IgD-negative memory B cell (primary cell): ENCODE data around the gene ZBTB8B. TPM values are rescaled to one million over a fixed set of nuclear protein-coding genes. Genes with fewer than 3 reads are reported as not detected.

ENCODE experiments used
- H3K27ac Mint-ChIP-seq, 3 donors: one replicate each; pipeline ENCODE4 v1.8.0; 2020 to 2022; ENCODE audit warnings: mild to moderate bottlenecking in 3 of 3, mixed read lengths in 3 of 3, moderate library complexity in 1 of 3
- H3K27me3 Mint-ChIP-seq: one replicate; pipeline ENCODE4 v1.8.0; 2021; ENCODE audit warnings: mixed read lengths
- H3K36me3 Mint-ChIP-seq: one replicate; pipeline ENCODE4 v1.8.0; 2020; ENCODE audit warnings: mild to moderate bottlenecking, mixed read lengths
- H3K4me1 Mint-ChIP-seq, 3 donors: one replicate each; pipeline ENCODE4 v1.8.0; 2020 to 2022; ENCODE audit warnings: mixed read lengths in 3 of 3, mild to moderate bottlenecking in 1 of 3
- H3K4me3 Mint-ChIP-seq, 4 donors: one replicate each; pipeline ENCODE4 v1.8.0; 2020 to 2022; ENCODE audit warnings: mild to moderate bottlenecking in 4 of 4, mixed read lengths in 4 of 4, moderate library complexity in 3 of 4
- H3K9me3 Mint-ChIP-seq, 3 donors: one replicate each; pipeline ENCODE4 v1.8.0; 2020 to 2021; ENCODE audit warnings: mixed read lengths in 3 of 3, mild to moderate bottlenecking in 1 of 3
- polyA plus RNA-seq: library from polyadenylated mRNA; unstranded; fragments of 300-500 nt; fragmentation: Illumina TruSeq; gene quantifications from one replicate; pipeline ENCODE4 v1.2.3, GENCODE V29; 2021

Gene ZBTB8B
- polyA plus RNA-seq, 1 donor from 2014 or later, result not detected

DNA sequence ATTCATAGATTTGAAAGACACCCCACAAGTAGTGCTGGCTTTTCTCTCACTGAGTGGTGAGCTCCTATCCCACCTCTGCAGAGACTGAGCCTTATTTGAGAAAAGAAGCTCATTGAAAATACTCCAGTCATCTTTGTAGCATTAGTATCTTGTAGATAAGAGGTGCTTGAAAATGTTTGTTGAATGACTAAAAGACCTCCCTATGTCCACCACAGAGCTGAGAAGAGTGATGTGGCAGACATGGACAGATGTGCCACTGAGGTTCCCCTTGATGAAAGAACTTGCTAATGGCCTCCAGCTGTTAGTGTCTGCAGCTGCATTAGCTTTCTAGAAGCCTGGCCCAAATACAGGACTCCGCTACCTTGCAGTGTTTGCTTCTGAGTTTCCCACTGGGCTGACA is 45.1 kb downstream of the ZBTB8B start:
- H3K4me1 Mint-ChIP-seq, result no peaks in the 10 kb centered on the region
- H3K4me3 Mint-ChIP-seq, result no peak overlapping the region
- peaks cover 15% of the 10 kb centered on the region for H3K27me3 Mint-ChIP-seq
- no peak overlapping the region for H3K27ac Mint-ChIP-seq
- no peaks in the 10 kb centered on the region for H3K9me3 Mint-ChIP-seq
- H3K36me3 Mint-ChIP-seq, result no peaks in the 10 kb centered on the region

Other genes starting within 250 kb of the ZBTB8B start
- 7.2 TPM for gene TMEM234, start 242.7 kb upstream of the ZBTB8B start, polyA plus RNA-seq
- gene EIF3I, start 242.7 kb upstream of the ZBTB8B start, polyA plus RNA-seq, result 154 TPM
- not detected for gene FAM167B, start 217.8 kb upstream of the ZBTB8B start, polyA plus RNA-seq
- gene LCK, start 213.8 kb upstream of the ZBTB8B start, polyA plus RNA-seq, result 80.5 TPM
- gene HDAC1, start 173.0 kb upstream of the ZBTB8B start, polyA plus RNA-seq, result 183 TPM
- 219 TPM for gene MARCKSL1, start 128.8 kb upstream of the ZBTB8B start, polyA plus RNA-seq
- gene FAM229A, start 102.6 kb upstream of the ZBTB8B start, polyA plus RNA-seq, result 1.7 TPM
- not detected for gene TSSK3, start 102.5 kb upstream of the ZBTB8B start, polyA plus RNA-seq
- gene BSDC1, start 70.6 kb upstream of the ZBTB8B start, polyA plus RNA-seq, result 41.0 TPM
- 0.14 TPM for gene ZBTB8A, start 74.4 kb downstream of the ZBTB8B start, polyA plus RNA-seq
- gene ZBTB8OS, start 185.5 kb downstream of the ZBTB8B start, polyA plus RNA-seq, result 78.1 TPM
- gene RBBP4, start 186.1 kb downstream of the ZBTB8B start, polyA plus RNA-seq, result 227 TPM
- not detected for gene SYNC, start 237.7 kb downstream of the ZBTB8B start, polyA plus RNA-seq